NCI-H2029 (cell line): ENCODE data around the gene CCDC142.
"Not testable (repeated sequence)": the region's sequence is repeated elsewhere in the genome, so short reads cannot be mapped to it uniquely, and the experiment has no call there.

Source experiments
- DNase-seq: peaks from one replicate; lab custom pipeline; 2025; lab: John Stamatoyannopoulos, UW

Gene CCDC142

GRCh38 chr2:74499267-74499939 is 16.6 kb upstream of the CCDC142 start, which contains the start of gene LBX2:
LBX2 (minus strand) TSS chr2:74499603; CDS start chr2:74499537, 66 bp downstream.
- no peak for DNase-seq

GRCh38 chr2:74498500-74499266 is 15.9 kb upstream of the CCDC142 start:
- DNase-seq = no peak

- DNase-seq = no peak
These were observed 15.1 kb upstream of the CCDC142 start for GRCh38 chr2:74497777-74498499.

- DNase-seq = no peak
These were observed 14.4 kb upstream of the CCDC142 start for GRCh38 chr2:74496997-74497776.

- DNase-seq = no peak
These were observed 12.6 kb upstream of the CCDC142 start for GRCh38 chr2:74495440-74495839.

GRCh38 chr2:74493546-74493945 is 10.7 kb upstream of the CCDC142 start:
- DNase-seq = no peak

- DNase-seq = no peak
These were observed 9.1 kb upstream of the CCDC142 start for GRCh38 chr2:74491648-74492544.

GRCh38 chr2:74489906-74490305 is 7.1 kb upstream of the CCDC142 start:
- no peak for DNase-seq

- DNase-seq = no peak
These were observed 6.1 kb upstream of the CCDC142 start for GRCh38 chr2:74488643-74489481.

GRCh38 chr2:74486141-74486540 is 3.3 kb upstream of the CCDC142 start:
- DNase-seq = no peak

- not testable (repeated sequence) for DNase-seq
These were observed 922 bp upstream of the CCDC142 start for GRCh38 chr2:74483675-74484164.

GRCh38 chr2:74481961-74482800 is 617 bp downstream of the CCDC142 start:
- no peak for DNase-seq

GRCh38 chr2:74481431-74481830 is 1.4 kb downstream of the CCDC142 start:
- DNase-seq = no peak

- DNase-seq = no peak
These were observed 7.9 kb downstream of the CCDC142 start for GRCh38 chr2:74474899-74475298.

GRCh38 chr2:74474481-74474880 is 8.3 kb downstream of the CCDC142 start:
- DNase-seq = no peak

GRCh38 chr2:74472945-74473258 is 9.9 kb downstream of the CCDC142 start:
- DNase-seq = no peak

- DNase-seq = peak; percentile 83
These were observed 10.5 kb downstream of the CCDC142 start, which contains the start of gene MRPL53 for GRCh38 chr2:74472086-74472944. MRPL53 (minus strand) TSS chr2:74472680; CDS start chr2:74472660, 20 bp downstream.
